LNCAP (cell line): ENCODE results near the gene RIC1.

Experiments used
- TF ChIP-seq, protein P1 (sequence below): fragments of 450-650 bp; IDR thresholded peaks from 2 replicates; pipeline ENCODE4 v1.5.1; 2017; ENCODE audit warnings: mild to moderate bottlenecking

Gene RIC1

GRCh38 chr9:5651246-5651645, 22.3 kb downstream of the RIC1 start:
- TF ChIP-seq, protein P1, sequence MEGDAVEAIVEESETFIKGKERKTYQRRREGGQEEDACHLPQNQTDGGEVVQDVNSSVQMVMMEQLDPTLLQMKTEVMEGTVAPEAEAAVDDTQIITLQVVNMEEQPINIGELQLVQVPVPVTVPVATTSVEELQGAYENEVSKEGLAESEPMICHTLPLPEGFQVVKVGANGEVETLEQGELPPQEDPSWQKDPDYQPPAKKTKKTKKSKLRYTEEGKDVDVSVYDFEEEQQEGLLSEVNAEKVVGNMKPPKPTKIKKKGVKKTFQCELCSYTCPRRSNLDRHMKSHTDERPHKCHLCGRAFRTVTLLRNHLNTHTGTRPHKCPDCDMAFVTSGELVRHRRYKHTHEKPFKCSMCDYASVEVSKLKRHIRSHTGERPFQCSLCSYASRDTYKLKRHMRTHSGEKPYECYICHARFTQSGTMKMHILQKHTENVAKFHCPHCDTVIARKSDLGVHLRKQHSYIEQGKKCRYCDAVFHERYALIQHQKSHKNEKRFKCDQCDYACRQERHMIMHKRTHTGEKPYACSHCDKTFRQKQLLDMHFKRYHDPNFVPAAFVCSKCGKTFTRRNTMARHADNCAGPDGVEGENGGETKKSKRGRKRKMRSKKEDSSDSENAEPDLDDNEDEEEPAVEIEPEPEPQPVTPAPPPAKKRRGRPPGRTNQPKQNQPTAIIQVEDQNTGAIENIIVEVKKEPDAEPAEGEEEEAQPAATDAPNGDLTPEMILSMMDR = no peak

DNA sequence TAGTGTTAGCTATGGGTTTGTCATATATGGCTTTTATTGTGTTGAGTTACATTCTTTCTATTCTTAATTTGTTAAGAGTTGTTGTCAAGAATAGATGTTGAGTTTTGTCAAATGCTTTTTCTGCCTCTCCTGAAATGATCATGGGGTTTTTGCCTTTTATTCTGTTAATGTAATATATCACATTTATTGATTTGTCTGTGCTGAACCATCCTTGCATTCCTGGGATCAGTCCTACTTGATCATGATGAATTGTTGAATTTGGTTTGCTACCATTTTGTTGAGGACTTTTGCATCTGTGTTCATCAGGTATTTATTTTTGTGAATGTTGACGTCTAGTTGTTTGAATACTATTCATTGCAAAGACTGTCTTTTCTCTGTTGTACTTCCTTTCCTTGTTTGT, 23.9 kb downstream of the RIC1 start:
- TF ChIP-seq, protein P1 = no peak

- TF ChIP-seq, protein P1 = no peak
Observed at GRCh38 chr9:5665059-5665458, 36.2 kb downstream of the RIC1 start.

- TF ChIP-seq, protein P1 = no peak
Observed at GRCh38 chr9:5667391-5667790, 38.5 kb downstream of the RIC1 start.

DNA sequence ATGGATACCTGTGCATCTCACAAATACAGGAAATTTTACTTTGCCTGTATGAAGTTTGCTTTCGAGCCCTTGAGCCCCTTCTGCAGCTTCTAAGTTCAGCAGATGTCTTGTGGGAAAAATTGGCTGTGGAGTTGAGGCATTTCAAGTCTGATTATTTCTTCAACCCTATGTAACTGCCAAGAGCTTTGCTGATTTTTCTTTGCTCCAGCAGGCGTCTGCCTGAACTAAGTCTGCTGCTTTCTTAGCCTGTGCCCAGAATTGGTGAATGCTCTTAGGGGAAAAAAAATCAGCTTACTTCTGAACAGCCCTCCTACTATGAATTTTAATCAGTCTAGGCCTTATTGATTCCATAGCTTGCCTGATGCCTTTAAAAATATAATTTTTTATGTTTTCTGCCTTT, 41.2 kb downstream of the RIC1 start:
- TF ChIP-seq, protein P1 = no peak

GRCh38 chr9:5671711-5672353, 42.9 kb downstream of the RIC1 start:
- TF ChIP-seq, protein P1 = no peak

DNA sequence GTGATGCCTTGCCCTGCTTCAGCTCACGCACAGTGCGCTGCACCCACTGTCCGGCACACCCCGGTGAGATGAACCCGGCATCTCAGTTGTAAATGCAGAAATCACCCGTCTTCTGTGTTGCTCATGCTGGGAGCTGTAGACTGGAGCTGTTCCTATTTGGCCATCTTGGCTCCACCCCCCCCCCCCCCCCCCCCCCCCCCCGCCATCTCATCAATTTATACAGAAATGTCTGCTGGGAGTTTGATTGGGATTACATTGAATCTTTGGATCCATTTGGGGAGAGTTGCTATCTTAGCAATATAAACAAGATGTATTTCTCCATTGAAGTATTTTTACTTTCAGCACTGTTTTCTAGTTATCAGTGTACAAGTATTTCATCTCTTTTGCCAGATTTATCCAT, 55.2 kb downstream of the RIC1 start:
- TF ChIP-seq, protein P1 = no peak

GRCh38 chr9:5688109-5688508, 59.2 kb downstream of the RIC1 start:
- TF ChIP-seq, protein P1 = no peak
